IMR-90 (cell line): ENCODE measurements around the gene TSPAN16. TPM values are rescaled to one million over a fixed set of nuclear protein-coding genes. Genes with fewer than 3 reads are reported as not detected.

ENCODE experiments used
- ATAC-seq: fragments of 200-7000 bp; cut with Tn5 transposase; 2 replicates; pipeline ENCODE4 v1.9.1; 2020; ENCODE audit warnings: low read depth, mild to moderate bottlenecking, moderate library complexity
- BruUV-seq: library from RNA; stranded (reverse); fragments of 400-500 nt; replicated peaks from 2 replicates; lab custom pipeline; 2021; lab: Mats Ljungman, UMichigan
- CTCF ChIA-PET: fragments of 300-600 bp; formaldehyde crosslinking; extraction: SDS; loops from one replicate; lab custom pipeline; 2021; ENCODE audit warnings: antibody characterized with exemption; lab: Yijun Ruan, JAX
- POLR2A ChIA-PET: fragments of 300-600 bp; sonication (Branson Sonifier 250); formaldehyde crosslinking; loops from one replicate; lab custom pipeline; 2022; ENCODE audit warnings: antibody characterized with exemption; ENCODE audit not compliant: unreplicated experiment; lab: Charles Lee
- DNase-seq: peaks from one replicate; pipeline ENCODE4 v3.0.0; 2013
- H2AFZ ChIP-seq: replicated peaks from 2 replicates; pipeline ENCODE3; 2013; ENCODE audit warnings: low read length, mild to moderate bottlenecking; ENCODE audit not compliant: poor library complexity
- H2AK5ac ChIP-seq: 2 replicates; pipeline ENCODE4 v1.6.1; 2013; ENCODE audit warnings: low read depth, low read length, inconsistent platforms
- H2AK9ac ChIP-seq: replicated peaks from 2 replicates; pipeline ENCODE3; 2013; ENCODE audit warnings: mild to moderate bottlenecking, low read depth, low read length, moderate library complexity; ENCODE audit not compliant: poor library complexity
- H2BK120ac ChIP-seq: 2 replicates; pipeline ENCODE4 v1.6.1; 2013; ENCODE audit warnings: low read depth, low read length, inconsistent platforms
- H2BK15ac ChIP-seq: 3 replicates; pipeline ENCODE4 v1.6.1; 2013; ENCODE audit warnings: low read depth, low read length, inconsistent platforms
- H2BK20ac ChIP-seq: 2 replicates; pipeline ENCODE4 v1.6.1; 2013; ENCODE audit warnings: low read depth, mild to moderate bottlenecking, inconsistent platforms, low read length, moderate library complexity
- H2BK5ac ChIP-seq: 2 replicates; pipeline ENCODE4 v1.6.1; 2013; ENCODE audit warnings: mild to moderate bottlenecking, low read depth, low read length, inconsistent platforms; ENCODE audit not compliant: poor library complexity, severe bottlenecking
- H3K14ac ChIP-seq: replicated peaks from 2 replicates; pipeline ENCODE4 v1.6.1; 2013; ENCODE audit warnings: low read depth, low read length, inconsistent platforms
- H3K18ac ChIP-seq: 2 replicates; pipeline ENCODE4 v1.6.1; 2013; ENCODE audit warnings: low read depth, low read length, control low read depth
- H3K23ac ChIP-seq: 2 replicates; pipeline ENCODE4 v1.6.1; 2013; ENCODE audit warnings: low read depth, low read length, inconsistent platforms
- H3K27ac ChIP-seq: 2 replicates; pipeline ENCODE4 v1.5.1; 2013; ENCODE audit warnings: mild to moderate bottlenecking, control low read depth, low read length; ENCODE audit not compliant: insufficient read depth
- H3K27me3 ChIP-seq: 2 replicates; pipeline ENCODE4 v1.6.1; 2013; ENCODE audit warnings: low read length; ENCODE audit not compliant: control insufficient read depth, insufficient read depth
- H3K36me3 ChIP-seq: 2 replicates; pipeline ENCODE4 v1.6.1; 2013; ENCODE audit warnings: low read length, mixed read lengths; ENCODE audit not compliant: control insufficient read depth, insufficient read depth
- H3K4ac ChIP-seq: 2 replicates; pipeline ENCODE4 v1.6.1; 2013; ENCODE audit warnings: low read depth, low read length, inconsistent platforms
- H3K4me1 ChIP-seq: 2 replicates; pipeline ENCODE4 v1.6.1; 2013; ENCODE audit warnings: low read length, mixed read lengths; ENCODE audit not compliant: control insufficient read depth, insufficient read depth
- H3K4me2 ChIP-seq: 2 replicates; pipeline ENCODE4 v1.6.1; 2013; ENCODE audit warnings: low read depth, mild to moderate bottlenecking, control low read depth, low read length, moderate library complexity
- H3K4me3 ChIP-seq: 2 replicates; pipeline ENCODE4 v1.5.1; 2013; ENCODE audit warnings: low read depth, mild to moderate bottlenecking, control low read depth, low read length, moderate library complexity; ENCODE audit not compliant: insufficient read depth
- H3K56ac ChIP-seq: 2 replicates; pipeline ENCODE4 v1.6.1; 2013; ENCODE audit warnings: low read length, inconsistent platforms; ENCODE audit not compliant: insufficient read depth; ENCODE audit errors: extremely low read depth
- H3K79me1 ChIP-seq, 2 experiments: 2 replicates each; pipeline ENCODE4 v1.6.1; 2013; ENCODE audit warnings: low read length in 2 of 2, inconsistent platforms in 1 of 2, low read depth in 1 of 2
- H3K9ac ChIP-seq: 2 replicates; pipeline ENCODE4 v1.6.1; 2013; ENCODE audit warnings: low read depth, low read length, control low read depth
- H3K9me1 ChIP-seq: 2 replicates; pipeline ENCODE4 v1.6.1; 2013; ENCODE audit warnings: low read length, inconsistent platforms; ENCODE audit not compliant: insufficient read depth
- H3K9me3 ChIP-seq: 2 replicates; pipeline ENCODE4 v1.6.1; 2013; ENCODE audit warnings: low read length; ENCODE audit not compliant: control insufficient read depth, insufficient read depth
- H4K20me1 ChIP-seq: 2 replicates; pipeline ENCODE4 v1.6.1; 2013; ENCODE audit warnings: low read length, inconsistent platforms; ENCODE audit not compliant: insufficient read depth
- H4K5ac ChIP-seq: 2 replicates; pipeline ENCODE4 v1.6.1; 2013; ENCODE audit warnings: mild to moderate bottlenecking, low read depth, low read length, control low read depth
- H4K8ac ChIP-seq, 2 experiments: 2 replicates each; pipeline ENCODE4 v1.6.1; 2013; ENCODE audit warnings: low read depth in 2 of 2, low read length in 2 of 2, control low read depth in 1 of 2, inconsistent platforms in 1 of 2
- H4K91ac ChIP-seq: 2 replicates; pipeline ENCODE4 v1.6.1; 2013; ENCODE audit warnings: low read depth, low read length, inconsistent platforms; ENCODE audit not compliant: insufficient read depth
- BHLHE40 ChIP-seq: fragments of 150-350 bp; IDR thresholded peaks from 2 replicates; pipeline ENCODE4 v1.6.1; 2016; ENCODE audit warnings: mild to moderate bottlenecking, low read depth, low read length
- CEBPB ChIP-seq: IDR thresholded peaks from 2 replicates; pipeline ENCODE4 v1.6.1; 2012; ENCODE audit warnings: low read depth, low read length, improper control_type of control experiment
- CHD1 ChIP-seq: IDR thresholded peaks from 2 replicates; pipeline ENCODE4 v1.6.1; 2012; ENCODE audit warnings: low read depth, low read length, improper control_type of control experiment
- CTCF ChIP-seq: conservative IDR thresholded peaks from 2 replicates; pipeline ENCODE4 v1.5.1; 2012; ENCODE audit warnings: mild to moderate bottlenecking, low read depth, low read length, improper control_type of control experiment
- FOS ChIP-seq: fragments of 150-350 bp; IDR thresholded peaks from 2 replicates; pipeline ENCODE4 v1.6.1; 2016; ENCODE audit warnings: low read depth, low read length
- MAFK ChIP-seq: IDR thresholded peaks from 2 replicates; pipeline ENCODE4 v1.6.1; 2012; ENCODE audit warnings: low read depth, low read length, improper control_type of control experiment
- MAZ ChIP-seq: IDR thresholded peaks from 2 replicates; pipeline ENCODE4 v1.6.1; 2012; ENCODE audit warnings: low read depth, mild to moderate bottlenecking, low read length, improper control_type of control experiment, moderate library complexity, borderline replicate concordance
- MXI1 ChIP-seq: IDR thresholded peaks from 2 replicates; pipeline ENCODE4 v1.6.1; 2012; ENCODE audit warnings: low read depth, mild to moderate bottlenecking, low read length, moderate library complexity, borderline replicate concordance
- NFE2L2 ChIP-seq: fragments of 150-350 bp; IDR thresholded peaks from 2 replicates; pipeline ENCODE4 v1.6.1; 2016; ENCODE audit warnings: low read depth, mild to moderate bottlenecking, low read length
- POLR2A ChIP-seq: IDR thresholded peaks from 2 replicates; pipeline ENCODE4 v1.6.1; 2012; ENCODE audit warnings: mild to moderate bottlenecking, low read depth, low read length
- RAD21 ChIP-seq: IDR thresholded peaks from 2 replicates; pipeline ENCODE4 v1.6.1; 2012; ENCODE audit warnings: low read length, improper control_type of control experiment
- RCOR1 ChIP-seq: IDR thresholded peaks from 2 replicates; pipeline ENCODE4 v1.6.1; 2012; ENCODE audit warnings: mild to moderate bottlenecking, low read length, improper control_type of control experiment; ENCODE audit not compliant: insufficient replicate concordance
- RFX5 ChIP-seq: IDR thresholded peaks from 2 replicates; pipeline ENCODE4 v1.8.0; 2012; ENCODE audit warnings: low read depth, mild to moderate bottlenecking, low read length, moderate library complexity
- SMC3 ChIP-seq: fragments of 150-350 bp; IDR thresholded peaks from 2 replicates; pipeline ENCODE4 v1.6.1; 2016; ENCODE audit warnings: low read depth, mild to moderate bottlenecking, antibody characterized with exemption, low read length, moderate library complexity
- WGBS, 2 experiments: methylation state at CpG; one replicate each; pipeline versions ENCODE4 v1.1.5 to v1.1.7; 2013; ENCODE audit warnings: missing lambda C conversion rate in 2 of 2; ENCODE audit not compliant: insufficient read length in 1 of 2; ENCODE audit errors: extremely low coverage in 2 of 2; 5-methylcytosine and 5-hydroxymethylcytosine counted together
- dilution Hi-C: fragments of 300-500 bp; cut with HindIII; formaldehyde crosslinking; loops from one replicate; pipeline ENCODE4 v1.14.3; 2018; ENCODE audit warnings: low sequenced_read_pairs; ENCODE audit not compliant: unreplicated experiment
- in situ Hi-C: fragments of 300-500 bp; cut with MboI; formaldehyde crosslinking; loops from 3 replicates; pipeline ENCODE4 v1.14.3; 2019; ENCODE audit warnings: low sequenced_read_pairs, inconsistent platforms, mixed read lengths
- intact Hi-C: fragments of 100-400 bp; cut with micrococcal nuclease; formaldehyde crosslinking; loops from 2 replicates; pipeline ENCODE4 v1.10.0; 2022
- polyA plus RNA-seq, 3 experiments: library from polyadenylated mRNA; depleted of rRNA; stranded (reverse); fragments of >200 nt; gene quantifications; 2 replicates each; pipeline ENCODE4 v1.2.3, GENCODE V29; 2012; ENCODE audit warnings: low replicate concordance in 1 of 3
- total RNA-seq: library from RNA; depleted of rRNA; stranded (reverse); fragments of >200 nt; gene quantifications from 2 replicates; pipeline ENCODE4 v1.2.3, GENCODE V29; 2012
- TF ChIP-seq, protein P1 (sequence below): fragments of 150-350 bp; IDR thresholded peaks from 2 replicates; pipeline ENCODE4 v1.6.1; 2016; ENCODE audit warnings: low read depth, mild to moderate bottlenecking, low read length, moderate library complexity, borderline replicate concordance
- TF ChIP-seq, protein P2 (sequence below): fragments of 150-350 bp; IDR thresholded peaks from 2 replicates; pipeline ENCODE4 v1.6.1; 2017; ENCODE audit warnings: mild to moderate bottlenecking, antibody characterized with exemption, low read length, low read depth

The TSPAN16 gene
- total and polyA plus RNA-seq, 2 of the 4 experiments (the other 2 are of a cell fraction), result not detected

- intact Hi-C loops, result no loop called here
- no peak overlapping the region for H3K23ac ChIP-seq
- DNase-seq (no peak), ATAC-seq (no peak)
- H4K5ac ChIP-seq, result no peak overlapping the region
- H4K91ac ChIP-seq, result no peak overlapping the region
- H2AK9ac ChIP-seq, result no peak overlapping the region
- no peak overlapping the region for H2BK15ac ChIP-seq
- no peak overlapping the region for H3K18ac ChIP-seq
- ChIA-PET CTCF (interaction anchor here (1.2 kb wide), 1 partner anchor 16 kb away, joined by 4 read pairs; no protein-coding TSS in a partner anchor), POLR2A (interaction anchor here (0.6 kb wide), 1 partner anchor 68 kb away, joined by 6 read pairs; no protein-coding TSS in a partner anchor)
- TF ChIP-seq MAZ, result no peak
- no peak for TF ChIP-seq RCOR1
- TF ChIP-seq NFE2L2, result no peak
- TF ChIP-seq POLR2A, result no peak
- TF ChIP-seq CEBPB, result no peak
- no peak for TF ChIP-seq FOS
- TF ChIP-seq, protein P1, sequence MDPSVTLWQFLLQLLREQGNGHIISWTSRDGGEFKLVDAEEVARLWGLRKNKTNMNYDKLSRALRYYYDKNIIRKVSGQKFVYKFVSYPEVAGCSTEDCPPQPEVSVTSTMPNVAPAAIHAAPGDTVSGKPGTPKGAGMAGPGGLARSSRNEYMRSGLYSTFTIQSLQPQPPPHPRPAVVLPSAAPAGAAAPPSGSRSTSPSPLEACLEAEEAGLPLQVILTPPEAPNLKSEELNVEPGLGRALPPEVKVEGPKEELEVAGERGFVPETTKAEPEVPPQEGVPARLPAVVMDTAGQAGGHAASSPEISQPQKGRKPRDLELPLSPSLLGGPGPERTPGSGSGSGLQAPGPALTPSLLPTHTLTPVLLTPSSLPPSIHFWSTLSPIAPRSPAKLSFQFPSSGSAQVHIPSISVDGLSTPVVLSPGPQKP, result no peak
- no peak for TF ChIP-seq RAD21
- TF ChIP-seq CTCF, result no peak
- TF ChIP-seq BHLHE40, result no peak
- TF ChIP-seq SMC3, result no peak
- no peak for TF ChIP-seq MXI1
- no peak for TF ChIP-seq CHD1
- no peak for TF ChIP-seq MAFK
- TF ChIP-seq, protein P2, sequence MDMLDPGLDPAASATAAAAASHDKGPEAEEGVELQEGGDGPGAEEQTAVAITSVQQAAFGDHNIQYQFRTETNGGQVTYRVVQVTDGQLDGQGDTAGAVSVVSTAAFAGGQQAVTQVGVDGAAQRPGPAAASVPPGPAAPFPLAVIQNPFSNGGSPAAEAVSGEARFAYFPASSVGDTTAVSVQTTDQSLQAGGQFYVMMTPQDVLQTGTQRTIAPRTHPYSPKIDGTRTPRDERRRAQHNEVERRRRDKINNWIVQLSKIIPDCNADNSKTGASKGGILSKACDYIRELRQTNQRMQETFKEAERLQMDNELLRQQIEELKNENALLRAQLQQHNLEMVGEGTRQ, result no peak
- no peak for TF ChIP-seq RFX5
- H3K9me1 ChIP-seq, result no peaks in the 10 kb centered on the region
- peaks cover 5% of the 10 kb centered on the region for H3K27me3 ChIP-seq
- H3K4me2 ChIP-seq, result no peak overlapping the region
- H3K56ac ChIP-seq, result no peak overlapping the region
- BruUV-seq, result no TSS peak
- no peak overlapping the region for H3K14ac ChIP-seq
- H2BK5ac ChIP-seq, result no peak overlapping the region
- H3K9ac ChIP-seq, result no peak overlapping the region
- H4K20me1 ChIP-seq, result no peaks in the 10 kb centered on the region
- in situ Hi-C loops, result no loop called here
- no peak overlapping the region for H2AK5ac ChIP-seq
- no peak overlapping the region for H3K27ac ChIP-seq
- WGBS, 2 experiments, result no CpG with 5 or more reads among the region's 6 CpGs
- H3K79me1 ChIP-seq, result no peaks in the 10 kb centered on the region
- dilution Hi-C loops, result no loop called here
- H4K8ac ChIP-seq, result no peak overlapping the region
- H3K36me3 ChIP-seq, result no peaks in the 10 kb centered on the region
- H3K4ac ChIP-seq, result no peak overlapping the region
- no peak overlapping the region for H2BK20ac ChIP-seq
- H2BK120ac ChIP-seq, result no peak overlapping the region
- no peak overlapping the region for H2AFZ ChIP-seq
- H3K4me1 ChIP-seq, result no peaks in the 10 kb centered on the region
- H3K4me3 ChIP-seq, result no peak overlapping the region
- no peaks in the 10 kb centered on the region for H3K9me3 ChIP-seq
Observed at GRCh38 chr19:11278670-11279069, 17.3 kb upstream of the TSPAN16 start.
